IMR-90 (cell line): ENCODE measurements around the gene PCYT1A. TPM values are rescaled to one million over a fixed set of nuclear protein-coding genes. Genes with fewer than 3 reads are reported as not detected.

Source experiments
- ATAC-seq: fragments of 200-7000 bp; cut with Tn5 transposase; 2 replicates; pipeline ENCODE4 v1.9.1; 2020; ENCODE audit warnings: low read depth, mild to moderate bottlenecking, moderate library complexity
- BruUV-seq: library from RNA; stranded (reverse); fragments of 400-500 nt; replicated peaks from 2 replicates; lab custom pipeline; 2021; lab: Mats Ljungman, UMichigan
- CTCF ChIA-PET: fragments of 300-600 bp; formaldehyde crosslinking; extraction: SDS; loops from one replicate; lab custom pipeline; 2021; ENCODE audit warnings: antibody characterized with exemption; lab: Yijun Ruan, JAX
- POLR2A ChIA-PET: fragments of 300-600 bp; sonication (Branson Sonifier 250); formaldehyde crosslinking; loops from one replicate; lab custom pipeline; 2022; ENCODE audit warnings: antibody characterized with exemption; ENCODE audit not compliant: unreplicated experiment; lab: Charles Lee
- DNase-seq: peaks from one replicate; pipeline ENCODE4 v3.0.0; 2013
- H2AFZ ChIP-seq: replicated peaks from 2 replicates; pipeline ENCODE3; 2013; ENCODE audit warnings: low read length, mild to moderate bottlenecking; ENCODE audit not compliant: poor library complexity
- H2AK5ac ChIP-seq: 2 replicates; pipeline ENCODE4 v1.6.1; 2013; ENCODE audit warnings: low read depth, low read length, inconsistent platforms
- H2AK9ac ChIP-seq: replicated peaks from 2 replicates; pipeline ENCODE3; 2013; ENCODE audit warnings: mild to moderate bottlenecking, low read depth, low read length, moderate library complexity; ENCODE audit not compliant: poor library complexity
- H2BK120ac ChIP-seq: 2 replicates; pipeline ENCODE4 v1.6.1; 2013; ENCODE audit warnings: low read depth, low read length, inconsistent platforms
- H2BK15ac ChIP-seq: 3 replicates; pipeline ENCODE4 v1.6.1; 2013; ENCODE audit warnings: low read depth, low read length, inconsistent platforms
- H2BK20ac ChIP-seq: 2 replicates; pipeline ENCODE4 v1.6.1; 2013; ENCODE audit warnings: low read depth, mild to moderate bottlenecking, inconsistent platforms, low read length, moderate library complexity
- H2BK5ac ChIP-seq: 2 replicates; pipeline ENCODE4 v1.6.1; 2013; ENCODE audit warnings: mild to moderate bottlenecking, low read depth, low read length, inconsistent platforms; ENCODE audit not compliant: poor library complexity, severe bottlenecking
- H3K14ac ChIP-seq: replicated peaks from 2 replicates; pipeline ENCODE4 v1.6.1; 2013; ENCODE audit warnings: low read depth, low read length, inconsistent platforms
- H3K18ac ChIP-seq: 2 replicates; pipeline ENCODE4 v1.6.1; 2013; ENCODE audit warnings: low read depth, low read length, control low read depth
- H3K23ac ChIP-seq: 2 replicates; pipeline ENCODE4 v1.6.1; 2013; ENCODE audit warnings: low read depth, low read length, inconsistent platforms
- H3K27ac ChIP-seq: 2 replicates; pipeline ENCODE4 v1.5.1; 2013; ENCODE audit warnings: mild to moderate bottlenecking, control low read depth, low read length; ENCODE audit not compliant: insufficient read depth
- H3K27me3 ChIP-seq: 2 replicates; pipeline ENCODE4 v1.6.1; 2013; ENCODE audit warnings: low read length; ENCODE audit not compliant: control insufficient read depth, insufficient read depth
- H3K36me3 ChIP-seq: 2 replicates; pipeline ENCODE4 v1.6.1; 2013; ENCODE audit warnings: low read length, mixed read lengths; ENCODE audit not compliant: control insufficient read depth, insufficient read depth
- H3K4ac ChIP-seq: 2 replicates; pipeline ENCODE4 v1.6.1; 2013; ENCODE audit warnings: low read depth, low read length, inconsistent platforms
- H3K4me1 ChIP-seq: 2 replicates; pipeline ENCODE4 v1.6.1; 2013; ENCODE audit warnings: low read length, mixed read lengths; ENCODE audit not compliant: control insufficient read depth, insufficient read depth
- H3K4me2 ChIP-seq: 2 replicates; pipeline ENCODE4 v1.6.1; 2013; ENCODE audit warnings: low read depth, mild to moderate bottlenecking, control low read depth, low read length, moderate library complexity
- H3K4me3 ChIP-seq: 2 replicates; pipeline ENCODE4 v1.5.1; 2013; ENCODE audit warnings: low read depth, mild to moderate bottlenecking, control low read depth, low read length, moderate library complexity; ENCODE audit not compliant: insufficient read depth
- H3K56ac ChIP-seq: 2 replicates; pipeline ENCODE4 v1.6.1; 2013; ENCODE audit warnings: low read length, inconsistent platforms; ENCODE audit not compliant: insufficient read depth; ENCODE audit errors: extremely low read depth
- H3K79me1 ChIP-seq, 2 experiments: 2 replicates each; pipeline ENCODE4 v1.6.1; 2013; ENCODE audit warnings: low read length in 2 of 2, inconsistent platforms in 1 of 2, low read depth in 1 of 2
- H3K9ac ChIP-seq: 2 replicates; pipeline ENCODE4 v1.6.1; 2013; ENCODE audit warnings: low read depth, low read length, control low read depth
- H3K9me1 ChIP-seq: 2 replicates; pipeline ENCODE4 v1.6.1; 2013; ENCODE audit warnings: low read length, inconsistent platforms; ENCODE audit not compliant: insufficient read depth
- H3K9me3 ChIP-seq: 2 replicates; pipeline ENCODE4 v1.6.1; 2013; ENCODE audit warnings: low read length; ENCODE audit not compliant: control insufficient read depth, insufficient read depth
- H4K20me1 ChIP-seq: 2 replicates; pipeline ENCODE4 v1.6.1; 2013; ENCODE audit warnings: low read length, inconsistent platforms; ENCODE audit not compliant: insufficient read depth
- H4K5ac ChIP-seq: 2 replicates; pipeline ENCODE4 v1.6.1; 2013; ENCODE audit warnings: mild to moderate bottlenecking, low read depth, low read length, control low read depth
- H4K8ac ChIP-seq, 2 experiments: 2 replicates each; pipeline ENCODE4 v1.6.1; 2013; ENCODE audit warnings: low read depth in 2 of 2, low read length in 2 of 2, control low read depth in 1 of 2, inconsistent platforms in 1 of 2
- H4K91ac ChIP-seq: 2 replicates; pipeline ENCODE4 v1.6.1; 2013; ENCODE audit warnings: low read depth, low read length, inconsistent platforms; ENCODE audit not compliant: insufficient read depth
- BHLHE40 ChIP-seq: fragments of 150-350 bp; IDR thresholded peaks from 2 replicates; pipeline ENCODE4 v1.6.1; 2016; ENCODE audit warnings: mild to moderate bottlenecking, low read depth, low read length
- CEBPB ChIP-seq: IDR thresholded peaks from 2 replicates; pipeline ENCODE4 v1.6.1; 2012; ENCODE audit warnings: low read depth, low read length, improper control_type of control experiment
- CHD1 ChIP-seq: IDR thresholded peaks from 2 replicates; pipeline ENCODE4 v1.6.1; 2012; ENCODE audit warnings: low read depth, low read length, improper control_type of control experiment
- CTCF ChIP-seq: conservative IDR thresholded peaks from 2 replicates; pipeline ENCODE4 v1.5.1; 2012; ENCODE audit warnings: mild to moderate bottlenecking, low read depth, low read length, improper control_type of control experiment
- ELK1 ChIP-seq: fragments of 150-350 bp; IDR thresholded peaks from 2 replicates; pipeline ENCODE4 v1.6.1; 2016; ENCODE audit warnings: low read depth, mild to moderate bottlenecking, low read length, moderate library complexity, borderline replicate concordance
- FOS ChIP-seq: fragments of 150-350 bp; IDR thresholded peaks from 2 replicates; pipeline ENCODE4 v1.6.1; 2016; ENCODE audit warnings: low read depth, low read length
- MAFK ChIP-seq: IDR thresholded peaks from 2 replicates; pipeline ENCODE4 v1.6.1; 2012; ENCODE audit warnings: low read depth, low read length, improper control_type of control experiment
- MAZ ChIP-seq: IDR thresholded peaks from 2 replicates; pipeline ENCODE4 v1.6.1; 2012; ENCODE audit warnings: low read depth, mild to moderate bottlenecking, low read length, improper control_type of control experiment, moderate library complexity, borderline replicate concordance
- MXI1 ChIP-seq: IDR thresholded peaks from 2 replicates; pipeline ENCODE4 v1.6.1; 2012; ENCODE audit warnings: low read depth, mild to moderate bottlenecking, low read length, moderate library complexity, borderline replicate concordance
- NFE2L2 ChIP-seq: fragments of 150-350 bp; IDR thresholded peaks from 2 replicates; pipeline ENCODE4 v1.6.1; 2016; ENCODE audit warnings: low read depth, mild to moderate bottlenecking, low read length
- POLR2A ChIP-seq: IDR thresholded peaks from 2 replicates; pipeline ENCODE4 v1.6.1; 2012; ENCODE audit warnings: mild to moderate bottlenecking, low read depth, low read length
- RAD21 ChIP-seq: IDR thresholded peaks from 2 replicates; pipeline ENCODE4 v1.6.1; 2012; ENCODE audit warnings: low read length, improper control_type of control experiment
- RCOR1 ChIP-seq: IDR thresholded peaks from 2 replicates; pipeline ENCODE4 v1.6.1; 2012; ENCODE audit warnings: mild to moderate bottlenecking, low read length, improper control_type of control experiment; ENCODE audit not compliant: insufficient replicate concordance
- RFX5 ChIP-seq: IDR thresholded peaks from 2 replicates; pipeline ENCODE4 v1.8.0; 2012; ENCODE audit warnings: low read depth, mild to moderate bottlenecking, low read length, moderate library complexity
- SMC3 ChIP-seq: fragments of 150-350 bp; IDR thresholded peaks from 2 replicates; pipeline ENCODE4 v1.6.1; 2016; ENCODE audit warnings: low read depth, mild to moderate bottlenecking, antibody characterized with exemption, low read length, moderate library complexity
- USF2 ChIP-seq: fragments of 150-350 bp; IDR thresholded peaks from 2 replicates; pipeline ENCODE4 v1.6.1; 2017; ENCODE audit warnings: mild to moderate bottlenecking, antibody characterized with exemption, low read length, low read depth
- WGBS, 2 experiments: methylation state at CpG; one replicate each; pipeline versions ENCODE4 v1.1.5 to v1.1.7; 2013; ENCODE audit warnings: missing lambda C conversion rate in 2 of 2; ENCODE audit not compliant: insufficient read length in 1 of 2; ENCODE audit errors: extremely low coverage in 2 of 2; 5-methylcytosine and 5-hydroxymethylcytosine counted together
- dilution Hi-C: fragments of 300-500 bp; cut with HindIII; formaldehyde crosslinking; loops from one replicate; pipeline ENCODE4 v1.14.3; 2018; ENCODE audit warnings: low sequenced_read_pairs; ENCODE audit not compliant: unreplicated experiment
- in situ Hi-C: fragments of 300-500 bp; cut with MboI; formaldehyde crosslinking; loops from 3 replicates; pipeline ENCODE4 v1.14.3; 2019; ENCODE audit warnings: low sequenced_read_pairs, inconsistent platforms, mixed read lengths
- intact Hi-C: fragments of 100-400 bp; cut with micrococcal nuclease; formaldehyde crosslinking; loops from 2 replicates; pipeline ENCODE4 v1.10.0; 2022
- polyA plus RNA-seq, 3 experiments: library from polyadenylated mRNA; depleted of rRNA; stranded (reverse); fragments of >200 nt; gene quantifications; 2 replicates each; pipeline ENCODE4 v1.2.3, GENCODE V29; 2012; ENCODE audit warnings: low replicate concordance in 1 of 3
- total RNA-seq: library from RNA; depleted of rRNA; stranded (reverse); fragments of >200 nt; gene quantifications from 2 replicates; pipeline ENCODE4 v1.2.3, GENCODE V29; 2012

The PCYT1A gene
- total and polyA plus RNA-seq, 2 of the 4 experiments (the other 2 are of a cell fraction): 62.8 to 127 TPM

- Histone ChIP-seq H3K4me3 (peak overlapping the region; percentile 92), H2AK9ac (peak overlapping the region; percentile 88), H3K27me3 (no peaks in the 10 kb centered on the region), H3K4me1 (peaks cover 5% of the 10 kb centered on the region), H4K91ac (peak overlapping the region; percentile 84), H3K14ac (peak overlapping the region; percentile 94), H2BK5ac (peak overlapping the region; percentile 87), H3K9ac (peak overlapping the region; percentile 78), H2BK120ac (no peak overlapping the region), H3K4ac (peak overlapping the region; percentile 87), H4K8ac (peak overlapping the region; percentile 67 to 98), H2BK15ac (no peak overlapping the region; the same call in 2 of the 3 replicates), H3K56ac (peak overlapping the region; percentile 83), H3K23ac (peak overlapping the region; percentile 84; the same call in 1 of the 2 replicates), H3K36me3 (no peaks in the 10 kb centered on the region), H2BK20ac (no peak overlapping the region), H4K20me1 (peaks cover 9% of the 10 kb centered on the region; the same call in 1 of the 2 replicates), H4K5ac (peak overlapping the region; percentile 87), H3K9me1 (no peaks in the 10 kb centered on the region; the same call in 1 of the 2 replicates), H3K9me3 (no peaks in the 10 kb centered on the region), H3K4me2 (peak overlapping the region; percentile 86), H3K27ac (peak overlapping the region; percentile 85), H2AK5ac (peak overlapping the region; percentile 85), H3K79me1 (peaks cover 9 to 40% of the 10 kb centered on the region in 2 experiments; a peak in 3 of 4 replicates), H2AFZ (peak overlapping the region; percentile 97), H3K18ac (no peak overlapping the region)
- DNase-seq (peak; percentile 19), ATAC-seq (no peak)
- POLR2A ChIA-PET: interaction anchor here (0.6 kb wide), 1 partner anchor 28 kb away, joined by 8 read pairs; no protein-coding TSS in a partner anchor
- CTCF ChIA-PET: no interaction called here
- TF ChIP-seq USF2 (no peak), RCOR1 (no peak), MAZ (no peak), CEBPB (no peak), SMC3 (no peak), MAFK (no peak), MXI1 (no peak), POLR2A (no peak), ELK1 (no peak), FOS (no peak), CHD1 (no peak), NFE2L2 (no peak), RAD21 (no peak), RFX5 (no peak), CTCF (no peak), BHLHE40 (no peak)
- no CpG with 5 or more reads among the region's 17 CpGs for WGBS, 2 experiments
- in situ Hi-C loops: no loop called here
- intact Hi-C loops: no loop called here
- BruUV-seq: no TSS peak
- dilution Hi-C loops: no loop called here
Observed at GRCh38 chr3:196288141-196288460, 575 bp upstream of the PCYT1A start.
